A549 (cell line): ENCODE results near the gene NINJ1. TPM values are rescaled to one million over a fixed set of nuclear protein-coding genes. Genes with fewer than 3 reads are reported as not detected.

Experiments used
- ATAC-seq, 2 experiments: fragments of 200-7000 bp in 1 of 2; fragments of >200 bp in 1 of 2; cut with Nextera tagmentation in 1 of 2; cut with Tn5 transposase in 1 of 2; 3 replicates each; pipeline versions ENCODE4 v1.8.0 to v1.9.1; 2018 to 2020; ENCODE audit warnings: mild to moderate bottlenecking in 1 of 2, moderate library complexity in 1 of 2
- CTCF ChIA-PET: fragments of 300-600 bp; sonication (Branson Sonifier 250); formaldehyde crosslinking; extraction: SDS; loops from one replicate; lab custom pipeline; 2021; ENCODE audit warnings: antibody characterized with exemption, inconsistent platforms; lab: Yijun Ruan, JAX
- POLR2A ChIA-PET: fragments of 350-600 bp; formaldehyde crosslinking; extraction: SDS; loops from one replicate; lab custom pipeline; 2021; ENCODE audit warnings: antibody characterized with exemption, inconsistent platforms; lab: Yijun Ruan, JAX
- DNase-seq, 2 experiments: peaks; one replicate each; pipeline versions ENCODE4 v3.0.0 to v3.0.0-alpha.2; 2011 to 2016; ENCODE audit warnings: low read depth in 1 of 2, low spot score in 1 of 2
- FAIRE-seq: peaks from 2 replicates; lab custom pipeline; 2011; peaks lifted over from hg19 to GRCh38; lab: Jason Lieb, UNC
- H3K27ac ChIP-seq, 2 experiments: fragments of >200 bp; sonication (Bioruptor Twin); formaldehyde crosslinking; 3 replicates each; pipeline ENCODE4 v1.5.1; 2016 to 2017
- H3K4me1 ChIP-seq: fragments of >200 bp; sonication (Bioruptor Twin); formaldehyde crosslinking; 3 replicates; pipeline ENCODE4 v1.6.1; 2016
- H3K4me2 ChIP-seq: fragments of >200 bp; sonication (Bioruptor Twin); formaldehyde crosslinking; 3 replicates; pipeline ENCODE4 v1.6.1; 2016
- H3K4me3 ChIP-seq: fragments of >200 bp; sonication (Bioruptor Twin); formaldehyde crosslinking; 3 replicates; pipeline ENCODE4 v1.5.1; 2016
- H3K9me3 ChIP-seq: fragments of >200 bp; sonication (Bioruptor Twin); formaldehyde crosslinking; 3 replicates; pipeline ENCODE4 v1.6.1; 2016
- CBX2 ChIP-seq: fragments of 200-600 bp; sonication (generic); IDR thresholded peaks from 2 replicates; pipeline ENCODE4 v1.6.1; 2016; ENCODE audit warnings: low read depth, mild to moderate bottlenecking, borderline replicate concordance
- CBX8 ChIP-seq: fragments of 200-600 bp; sonication (generic); IDR thresholded peaks from 2 replicates; pipeline ENCODE4 v1.6.1; 2016
- CHD2 ChIP-seq: fragments of 150-350 bp; IDR thresholded peaks from 2 replicates; pipeline ENCODE4 v1.6.1; 2014; ENCODE audit warnings: low read length; ENCODE audit not compliant: partially characterized antibody
- CHD4 ChIP-seq: fragments of 200-600 bp; sonication (generic); IDR thresholded peaks from 2 replicates; pipeline ENCODE4 v1.6.1; 2016; ENCODE audit warnings: antibody characterized with exemption, mild to moderate bottlenecking, borderline replicate concordance
- EHMT2 ChIP-seq: fragments of 200-600 bp; sonication (generic); IDR thresholded peaks from 2 replicates; pipeline ENCODE4 v1.6.1; 2016; ENCODE audit warnings: antibody characterized with exemption, low read depth, mild to moderate bottlenecking, moderate library complexity
- ESRRA ChIP-seq: fragments of 150-350 bp; IDR thresholded peaks from 2 replicates; pipeline ENCODE4 v1.6.1; 2014; ENCODE audit warnings: mild to moderate bottlenecking, low read length, borderline replicate concordance
- FOXS1 ChIP-seq: fragments of 250-450 bp; sonication (Bioruptor Pico); IDR thresholded peaks from 2 replicates; pipeline ENCODE4 v1.5.0; 2020; ENCODE audit warnings: mild to moderate bottlenecking, moderate library complexity
- HOXB13 ChIP-seq: fragments of 250-450 bp; sonication (Bioruptor Pico); IDR thresholded peaks from 2 replicates; pipeline ENCODE4 v1.5.0; 2020; ENCODE audit warnings: low read depth, mild to moderate bottlenecking, moderate library complexity
- HOXB5 ChIP-seq: fragments of 250-450 bp; sonication (Bioruptor Pico); IDR thresholded peaks from 2 replicates; pipeline ENCODE4 v1.5.0; 2020; ENCODE audit warnings: mild to moderate bottlenecking, moderate library complexity
- KDM1A ChIP-seq: fragments of 200-600 bp; sonication (generic); IDR thresholded peaks from 2 replicates; pipeline ENCODE4 v1.6.1; 2016; ENCODE audit warnings: low read depth, mild to moderate bottlenecking
- KDM5A ChIP-seq: fragments of 200-600 bp; sonication (generic); IDR thresholded peaks from 2 replicates; pipeline ENCODE4 v1.6.1; 2016; ENCODE audit warnings: antibody characterized with exemption, mild to moderate bottlenecking
- MAX ChIP-seq: IDR thresholded peaks from 2 replicates; pipeline ENCODE4 v1.6.1; 2012
- PBX3 ChIP-seq: IDR thresholded peaks from 2 replicates; pipeline ENCODE4 v1.6.1; 2012
- PHF8 ChIP-seq: fragments of 200-600 bp; sonication (generic); IDR thresholded peaks from 2 replicates; pipeline ENCODE4 v1.6.1; 2016; ENCODE audit warnings: low read depth, mild to moderate bottlenecking, antibody characterized with exemption, moderate library complexity, borderline replicate concordance
- RARB ChIP-seq: fragments of 250-450 bp; sonication (Bioruptor Pico); IDR thresholded peaks from 2 replicates; pipeline ENCODE4 v1.8.0; 2021; ENCODE audit warnings: mild to moderate bottlenecking, moderate library complexity
- REST ChIP-seq: fragments of 200-600 bp; sonication (generic); IDR thresholded peaks from 2 replicates; pipeline ENCODE4 v1.6.1; 2016; ENCODE audit warnings: antibody characterized with exemption, mild to moderate bottlenecking, moderate library complexity
- WGBS: methylation state at CpG from one replicate; pipeline ENCODE4 v1.1.6; 2017; ENCODE audit errors: missing lambda C conversion rate; 5-methylcytosine and 5-hydroxymethylcytosine counted together
- polyA plus RNA-seq, 4 experiments: library from polyadenylated mRNA; depleted of rRNA in 3 of 4; stranded (reverse); fragments of >200 nt; fragmentation: RNase III in 1 of 4; extraction: RNeasy Plus Mini Kit Qiagen cat#74134 plus additional on column Dnase treatment in 1 of 4; gene quantifications; 2 replicates in 3 of 4; 3 replicates in 1 of 4; pipeline ENCODE4 v1.2.3, GENCODE V29; 2011 to 2017
- TF ChIP-seq, protein P1 (sequence below): IDR thresholded peaks from 2 replicates; pipeline ENCODE4 v1.6.1; 2012; ENCODE audit warnings: low read depth, borderline replicate concordance
- TF ChIP-seq, protein P2 (sequence below): fragments of >200 bp; sonication (Bioruptor Twin); formaldehyde crosslinking; IDR thresholded peaks from 3 replicates; pipeline ENCODE4 v1.6.1; 2016

The NINJ1 gene
- polyA plus RNA-seq, 2 of the 4 experiments (the other 2 are of a cell fraction) = 27.0 to 60.4 TPM

DNA sequence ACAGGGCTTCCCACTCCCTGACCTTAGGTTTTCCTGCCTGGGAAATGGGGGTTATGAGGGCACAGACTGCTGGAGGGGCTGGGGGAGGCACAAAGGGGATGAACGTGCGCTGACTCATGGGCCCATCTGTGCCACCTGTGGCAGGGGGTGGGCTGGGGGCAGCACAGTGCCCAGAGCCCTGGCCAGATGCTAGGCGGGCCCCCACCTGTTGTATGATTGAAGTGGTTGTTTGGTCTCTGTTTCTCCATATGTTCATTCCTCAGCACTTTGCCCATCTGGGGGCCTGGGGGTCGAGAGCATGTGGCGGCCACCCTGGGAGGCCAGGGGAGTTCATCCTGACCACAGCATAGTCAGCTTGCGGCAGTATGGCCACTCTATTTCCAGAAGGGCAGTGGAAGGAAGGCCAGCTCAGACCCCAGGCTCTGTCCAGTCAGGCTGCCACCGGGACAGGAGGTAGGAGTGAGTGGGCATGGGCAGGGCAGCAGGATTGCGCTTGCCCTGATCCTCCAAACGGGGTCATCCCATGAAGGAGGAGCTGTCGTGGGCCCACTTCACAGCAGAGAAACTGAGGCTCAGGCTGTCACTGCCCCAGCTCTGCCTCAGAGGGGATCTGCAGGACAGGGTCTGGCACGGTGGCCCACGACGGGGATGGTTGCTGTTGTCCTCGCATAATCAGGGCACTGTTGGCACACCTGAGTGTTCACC is 841 bp upstream of the NINJ1 start:
- CTCF ChIA-PET = interaction anchor here (0.7 to 5.4 kb wide), 5 partner anchors 9 to 27 kb away, joined by 3 to 42 read pairs (median 3); no protein-coding TSS in a partner anchor
- Histone ChIP-seq H3K4me1 (peaks cover 43% of the 10 kb centered on the region), H3K27ac (peak overlapping the region; percentile 91 to 96), H3K4me2 (peak overlapping the region; percentile 99)
- TF ChIP-seq PHF8 (no peak), KDM5A (no peak), CHD2 (no peak), KDM1A (no peak), CHD4 (no peak), EHMT2 (no peak), ESRRA (no peak), CBX2 (no peak), HOXB5 (CRISPR knock-in tag) (no peak), RARB (CRISPR knock-in tag) (no peak), FOXS1 (CRISPR knock-in tag) (no peak), HOXB13 (CRISPR knock-in tag) (no peak), PBX3 (no peak)
- TF ChIP-seq, protein P1, sequence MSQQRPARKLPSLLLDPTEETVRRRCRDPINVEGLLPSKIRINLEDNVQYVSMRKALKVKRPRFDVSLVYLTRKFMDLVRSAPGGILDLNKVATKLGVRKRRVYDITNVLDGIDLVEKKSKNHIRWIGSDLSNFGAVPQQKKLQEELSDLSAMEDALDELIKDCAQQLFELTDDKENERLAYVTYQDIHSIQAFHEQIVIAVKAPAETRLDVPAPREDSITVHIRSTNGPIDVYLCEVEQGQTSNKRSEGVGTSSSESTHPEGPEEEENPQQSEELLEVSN = no peak
- TF ChIP-seq, protein P2, sequence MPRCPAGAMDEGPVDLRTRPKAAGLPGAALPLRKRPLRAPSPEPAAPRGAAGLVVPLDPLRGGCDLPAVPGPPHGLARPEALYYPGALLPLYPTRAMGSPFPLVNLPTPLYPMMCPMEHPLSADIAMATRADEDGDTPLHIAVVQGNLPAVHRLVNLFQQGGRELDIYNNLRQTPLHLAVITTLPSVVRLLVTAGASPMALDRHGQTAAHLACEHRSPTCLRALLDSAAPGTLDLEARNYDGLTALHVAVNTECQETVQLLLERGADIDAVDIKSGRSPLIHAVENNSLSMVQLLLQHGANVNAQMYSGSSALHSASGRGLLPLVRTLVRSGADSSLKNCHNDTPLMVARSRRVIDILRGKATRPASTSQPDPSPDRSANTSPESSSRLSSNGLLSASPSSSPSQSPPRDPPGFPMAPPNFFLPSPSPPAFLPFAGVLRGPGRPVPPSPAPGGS = no peak
- TF ChIP-seq, all 56 proteins: peak for 0
- WGBS = 77% methylated on average over 14 of the region's 14 CpGs
- ATAC-seq (no peak; a peak in 1 of 6 replicates), DNase-seq (no peak), FAIRE-seq (no peak)
- POLR2A ChIA-PET = interaction anchor here (0.6 to 1.9 kb wide), 9 partner anchors 9 to 317 kb away, joined by 3 to 35 read pairs (median 3); no protein-coding TSS in a partner anchor
- peak overlapping the region; percentile 89 for H3K4me3 ChIP-seq
- no peaks in the 10 kb centered on the region for H3K9me3 ChIP-seq

DNA sequence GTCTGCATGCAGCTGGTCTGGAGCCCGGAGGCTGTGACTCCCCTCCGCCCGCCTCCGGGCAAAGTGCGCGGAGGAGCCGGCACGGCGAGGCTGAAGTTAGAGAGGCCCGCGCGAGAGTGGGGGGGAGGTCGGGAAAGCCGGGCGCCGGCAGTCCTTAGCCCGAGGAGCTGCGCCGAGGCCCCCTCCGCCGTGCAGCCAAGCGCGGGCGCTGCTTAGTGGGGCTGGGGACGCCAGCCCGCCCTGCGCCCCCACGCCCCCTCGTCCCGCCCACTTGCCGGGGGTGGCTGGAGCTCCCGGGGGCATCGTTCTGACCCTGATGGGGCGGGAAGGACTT is 403 bp downstream of the NINJ1 start:
- TF ChIP-seq MAX = 0 out of 2 replicates have a peak, but pooled peaks have one; percentile 42
- peak; percentile 31; the same call in 1 of the 2 replicates for TF ChIP-seq REST
- TF ChIP-seq CBX8 = no peak
- CTCF ChIA-PET = interaction anchor here (1.1 to 5.4 kb wide), 7 partner anchors 12 to 169 kb away, joined by 3 to 42 read pairs (median 3); no protein-coding TSS in a partner anchor
- no peaks in the 10 kb centered on the region for H3K9me3 ChIP-seq
- ATAC-seq = peak; percentile 56 to 60
- 0% methylated on average over 6 of the region's 34 CpGs for WGBS
- DNase-seq = peak; percentile 54 to 68
- H3K4me1 ChIP-seq = peaks cover 46% of the 10 kb centered on the region
- H3K4me3 ChIP-seq = peak overlapping the region; percentile 89
- POLR2A ChIA-PET = interaction anchor here (0.6 to 1.9 kb wide), 9 partner anchors 10 to 433 kb away, joined by 3 to 35 read pairs (median 4); no protein-coding TSS in a partner anchor
- peak overlapping the region; percentile 99 for H3K4me2 ChIP-seq
- no peak for FAIRE-seq
- H3K27ac ChIP-seq = peak overlapping the region; percentile 91 to 96
